Pancreas (tissue), 10 donors: ENCODE measurements around the gene GALNT1. TPM values are rescaled to one million over a fixed set of nuclear protein-coding genes. Genes with fewer than 3 reads are reported as not detected.

Experiments
- ATAC-seq, 4 donors: fragments of 200-7000 bp; cut with Tn5 transposase; one replicate each; pipeline versions ENCODE4 v1.8.0 to v1.9.1; 2020; ENCODE audit warnings: mild to moderate bottlenecking in 4 of 4, moderate library complexity in 4 of 4
- DNase-seq, 6 donors: peaks; one replicate each; pipeline ENCODE4 v3.0.0-alpha.2; 2020
- FAIRE-seq: peaks from 2 replicates; lab custom pipeline; 2012; peaks lifted over from hg19 to GRCh38; lab: Jason Lieb, UNC
- H3K27ac ChIP-seq, 4 donors: fragments of 200-600 bp; sonication (generic); 1 replicate in 3 of 4; 2 replicates in 1 of 4; pipeline versions ENCODE4 v1.5.0 to v1.8.0; 2020
- H3K27me3 ChIP-seq, 4 donors: fragments of 200-600 bp; one replicate each; pipeline ENCODE4 v1.8.0; 2021
- H3K36me3 ChIP-seq, 3 donors: fragments of 200-600 bp; sonication (generic) in 1 of 3; one replicate each; pipeline versions ENCODE4 v1.5.0 to v1.8.0; 2020 to 2021
- H3K4me1 ChIP-seq, 3 donors: fragments of 200-600 bp; one replicate each; pipeline ENCODE4 v1.8.0; 2021
- H3K4me3 ChIP-seq, 4 donors: fragments of 200-600 bp; sonication (generic) in 2 of 4; one replicate each; pipeline versions ENCODE4 v1.5.0 to v1.8.0; 2020 to 2021
- H3K9me3 ChIP-seq, 4 donors: fragments of 200-600 bp; one replicate each; pipeline ENCODE4 v1.8.0; 2021
- WGBS, 2 donors: extraction: QIAGEN DNeasy Blood & Tissue Kit; methylation state at CpG; one replicate each; pipeline ENCODE4 v1.1.7; 2013; 5-methylcytosine and 5-hydroxymethylcytosine counted together
- intact Hi-C, 3 donors: fragments of 100-400 bp; cut with DNase I; formaldehyde crosslinking; loops; one replicate each; pipeline versions ENCODE4 v1.11.1 to v1.14.2; 2022
- polyA plus RNA-seq, 2 donors: library from polyadenylated mRNA; stranded (reverse); fragments of 200-250 nt; gene quantifications; one replicate each; pipeline ENCODE4 v1.2.3, GENCODE V29; 2013
- total RNA-seq, 6 donors: library from RNA; stranded (reverse); fragmentation: NEBNext Ultra II Directional in 4 of 6; extraction: Animal tissue kit (Norgen Biotek cat#: 25700) in 4 of 6; gene quantifications; one replicate each; pipeline versions ENCODE4 v1.2.1 to v1.2.4, GENCODE V29; 2021 to 2023
- TF ChIP-seq, protein P1 (sequence below), 4 donors: fragments of 200-600 bp; sonication (generic) in 3 of 4; IDR thresholded peaks; one replicate each; pipeline versions ENCODE4 v1.5.0 to v1.8.0; 2021; ENCODE audit warnings: antibody characterized with exemption in 4 of 4
- donor health status: healthy with polysubstance abuse.
- donor health status: DM: no; HTN: no; CAD: no; lungs with moderate emphysema.
- donor health status: DM: no; HTN: no; CAD: no.
- donor health status: control.
- donor health status: control.
- donor health status: Bipolar disorder and iron deficiency.
- donor health status: DM: yes; HTN: yes; CAD: no.
- donor health status: DM: no; HTN: no; CAD: no.
- donor health status: DM: no; HTN: no; CAD: no.
- donor health status: DM: yes; HTN: yes; CAD: no.

GALNT1 gene
- total and polyA plus RNA-seq, 8 donors: 6.8 to 59.6 (median 25.8) TPM

- TF ChIP-seq, protein P1, sequence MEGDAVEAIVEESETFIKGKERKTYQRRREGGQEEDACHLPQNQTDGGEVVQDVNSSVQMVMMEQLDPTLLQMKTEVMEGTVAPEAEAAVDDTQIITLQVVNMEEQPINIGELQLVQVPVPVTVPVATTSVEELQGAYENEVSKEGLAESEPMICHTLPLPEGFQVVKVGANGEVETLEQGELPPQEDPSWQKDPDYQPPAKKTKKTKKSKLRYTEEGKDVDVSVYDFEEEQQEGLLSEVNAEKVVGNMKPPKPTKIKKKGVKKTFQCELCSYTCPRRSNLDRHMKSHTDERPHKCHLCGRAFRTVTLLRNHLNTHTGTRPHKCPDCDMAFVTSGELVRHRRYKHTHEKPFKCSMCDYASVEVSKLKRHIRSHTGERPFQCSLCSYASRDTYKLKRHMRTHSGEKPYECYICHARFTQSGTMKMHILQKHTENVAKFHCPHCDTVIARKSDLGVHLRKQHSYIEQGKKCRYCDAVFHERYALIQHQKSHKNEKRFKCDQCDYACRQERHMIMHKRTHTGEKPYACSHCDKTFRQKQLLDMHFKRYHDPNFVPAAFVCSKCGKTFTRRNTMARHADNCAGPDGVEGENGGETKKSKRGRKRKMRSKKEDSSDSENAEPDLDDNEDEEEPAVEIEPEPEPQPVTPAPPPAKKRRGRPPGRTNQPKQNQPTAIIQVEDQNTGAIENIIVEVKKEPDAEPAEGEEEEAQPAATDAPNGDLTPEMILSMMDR (IDR thresholded peaks at IDR 0.05): no peak
- ATAC-seq: no peak
- H3K4me1 ChIP-seq: no peaks in the 10 kb centered on the region
- no peaks in the 10 kb centered on the region for H3K9me3 ChIP-seq
- intact Hi-C loops: no loop called here
- FAIRE-seq: no peak
- H3K36me3 ChIP-seq: no peaks in the 10 kb centered on the region
- no peaks in the 10 kb centered on the region for H3K27me3 ChIP-seq
- no peak overlapping the region for H3K27ac ChIP-seq
- no peak for DNase-seq
- no peak overlapping the region for H3K4me3 ChIP-seq
Measured at GRCh38 chr18:35743916-35744315, 162.4 kb downstream of the GALNT1 start.

DNA sequence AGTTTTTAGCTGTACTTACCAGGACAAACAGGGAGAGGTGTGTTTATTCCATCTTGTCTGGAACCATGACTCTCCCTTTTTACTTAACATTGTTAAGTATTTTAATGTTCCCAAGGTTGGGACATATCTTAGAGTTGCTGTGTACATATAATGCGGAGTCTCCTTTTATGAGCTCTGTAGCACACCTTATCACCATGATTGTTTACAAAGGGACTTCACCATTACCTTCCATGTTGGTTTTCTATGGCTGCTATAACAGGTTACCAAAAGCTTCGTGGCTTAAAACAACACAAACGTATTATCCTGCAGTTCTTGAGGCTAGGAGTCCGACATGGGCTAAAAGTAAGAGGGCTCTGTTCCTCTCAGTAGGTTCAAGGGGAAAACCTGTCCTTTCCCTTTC, 164.3 kb downstream of the GALNT1 start:
- FAIRE-seq: no peak
- H3K27ac ChIP-seq: no peak overlapping the region
- H3K36me3 ChIP-seq: no peaks in the 10 kb centered on the region
- no peak overlapping the region for H3K4me3 ChIP-seq
- intact Hi-C loops: no loop called here
- H3K4me1 ChIP-seq: no peaks in the 10 kb centered on the region
- WGBS, 2 donors: 65 to 66% methylated on average over 4 of the region's 4 CpGs
- TF ChIP-seq, protein P1 (IDR thresholded peaks at IDR 0.05): no peak
- ATAC-seq: no peak
- no peak for DNase-seq
- no peaks in the 10 kb centered on the region for H3K27me3 ChIP-seq
- H3K9me3 ChIP-seq: no peaks in the 10 kb centered on the region

GRCh38 chr18:35746826-35747339, 165.3 kb downstream of the GALNT1 start:
- WGBS, 2 donors: 83 to 95% methylated on average over 2 of the region's 2 CpGs
- ATAC-seq (no peak), FAIRE-seq (no peak), DNase-seq (no peak)
- no peaks in the 10 kb centered on the region for H3K9me3 ChIP-seq
- H3K4me3 ChIP-seq: no peak overlapping the region
- H3K36me3 ChIP-seq: no peaks in the 10 kb centered on the region
- no peaks in the 10 kb centered on the region for H3K27me3 ChIP-seq
- TF ChIP-seq, protein P1 (IDR thresholded peaks at IDR 0.05): no peak
- H3K4me1 ChIP-seq: no peaks in the 10 kb centered on the region
- no peak overlapping the region for H3K27ac ChIP-seq
- intact Hi-C loops: no loop called here

DNA sequence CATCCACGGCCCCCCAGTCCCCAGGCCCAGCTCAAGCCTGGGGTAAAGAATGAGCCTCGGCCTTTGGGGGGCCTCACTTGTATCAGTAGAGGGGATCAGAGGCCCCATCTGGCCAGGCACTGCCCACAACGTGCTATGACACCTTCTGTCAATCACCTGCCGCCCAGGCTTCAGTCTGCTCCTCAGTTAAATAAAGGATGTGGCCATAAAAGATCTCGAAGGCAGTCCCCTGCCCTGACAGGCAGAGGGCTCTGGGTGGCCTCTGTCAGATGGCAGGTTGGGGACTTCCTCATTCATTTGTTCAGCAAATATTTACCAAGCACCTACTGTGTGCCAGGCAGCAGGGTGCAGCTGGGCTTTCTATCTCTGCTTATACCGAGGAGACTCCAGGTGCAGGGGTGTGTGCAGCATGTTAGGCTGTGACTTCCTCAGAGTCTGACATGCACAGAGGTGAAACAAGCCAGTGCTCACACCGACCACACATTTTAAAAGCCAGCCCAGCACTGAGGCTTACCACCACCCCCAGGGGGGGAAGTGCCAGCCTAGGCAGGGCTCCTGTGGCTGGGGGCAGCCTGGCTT, 166.4 kb downstream of the GALNT1 start:
- no peak for ATAC-seq
- WGBS, 2 donors: 56% methylated on average over 7 of the region's 7 CpGs
- TF ChIP-seq, protein P1 (IDR thresholded peaks at IDR 0.05): no peak
- H3K4me1 ChIP-seq: no peaks in the 10 kb centered on the region
- FAIRE-seq: no peak
- no peak for DNase-seq
- H3K9me3 ChIP-seq: no peaks in the 10 kb centered on the region
- H3K27me3 ChIP-seq: no peaks in the 10 kb centered on the region
- H3K4me3 ChIP-seq: no peak overlapping the region
- H3K36me3 ChIP-seq: no peaks in the 10 kb centered on the region
- no peak overlapping the region for H3K27ac ChIP-seq
- intact Hi-C loops: no loop called here

GRCh38 chr18:35749701-35750100, 168.2 kb downstream of the GALNT1 start:
- intact Hi-C loops: loop anchor here in 2 of 3 donors (10.0 kb wide), 2 partner anchors 195 to 535 kb away; no protein-coding TSS in a partner anchor
- FAIRE-seq: no peak
- TF ChIP-seq, protein P1 (IDR thresholded peaks at IDR 0.05): no peak
- no peak for DNase-seq
- no peaks in the 10 kb centered on the region for H3K9me3 ChIP-seq
- 64 to 73% methylated on average over 5 of the region's 5 CpGs for WGBS, 2 donors
- H3K4me1 ChIP-seq: no peaks in the 10 kb centered on the region
- H3K27ac ChIP-seq: no peak overlapping the region
- no peak for ATAC-seq
- no peaks in the 10 kb centered on the region for H3K27me3 ChIP-seq
- H3K36me3 ChIP-seq: no peaks in the 10 kb centered on the region
- no peak overlapping the region for H3K4me3 ChIP-seq
